SK-N-SH (cell line): ENCODE measurements around the gene CDH2. TPM values are rescaled to one million over a fixed set of nuclear protein-coding genes. Genes with fewer than 3 reads are reported as not detected.

Source experiments
- CTCF ChIA-PET: fragments of 300-600, 350-600 bp; formaldehyde crosslinking; extraction: SDS; loops from one replicate; lab custom pipeline; 2021; lab: Yijun Ruan, JAX
- POLR2A ChIA-PET: fragments of 350-600 bp; sonication (Branson Sonifier 250); formaldehyde crosslinking; extraction: SDS; loops from one replicate; lab custom pipeline; 2020; ENCODE audit warnings: antibody characterized with exemption, inconsistent platforms; lab: Yijun Ruan, JAX
- DNase-seq: peaks from one replicate; pipeline ENCODE4 v3.0.0; 2012
- H2AFZ ChIP-seq: fragments of 200-600 bp; sonication (generic); 2 replicates; pipeline ENCODE4 v1.8.1; 2016; ENCODE audit warnings: antibody characterized with exemption, mild to moderate bottlenecking, low read depth
- H3F3A ChIP-seq: fragments of 200-600 bp; sonication (generic); replicated peaks from 2 replicates; pipeline ENCODE3; 2016; ENCODE audit warnings: antibody characterized with exemption, mild to moderate bottlenecking; ENCODE audit not compliant: insufficient read depth
- H3K27ac ChIP-seq, 2 experiments: fragments of 200-500 bp in 1 of 2; fragments of 200-600 bp in 1 of 2; sonication (Bioruptor generic) in 1 of 2; sonication (generic), shearing (Covaris generic) in 1 of 2; 2 replicates each; pipeline versions ENCODE4 v1.5.1 to v1.6.1; 2014 to 2016; ENCODE audit warnings: low read depth in 2 of 2, inconsistent platforms in 1 of 2, low read length in 1 of 2, mild to moderate bottlenecking in 1 of 2, mixed read lengths in 1 of 2
- H3K27me3 ChIP-seq: fragments of 200-600 bp; sonication (generic), shearing (Covaris generic); 2 replicates; pipeline ENCODE4 v1.6.1; 2016; ENCODE audit warnings: mixed run types; ENCODE audit not compliant: insufficient read depth
- H3K36me3 ChIP-seq, 2 experiments: fragments of 200-500 bp in 1 of 2; fragments of 200-600 bp in 1 of 2; sonication (Bioruptor generic) in 1 of 2; sonication (generic) in 1 of 2; replicated peaks in 1 of 2; 2 replicates each; pipeline versions ENCODE3 to v1.5.1; 2014 to 2016; ENCODE audit warnings: low read length in 1 of 2, mild to moderate bottlenecking in 1 of 2; ENCODE audit not compliant: insufficient read depth in 2 of 2, control insufficient read depth in 1 of 2
- H3K4me1 ChIP-seq, 2 experiments: fragments of 200-500 bp in 1 of 2; fragments of 200-600 bp in 1 of 2; sonication (Bioruptor generic) in 1 of 2; sonication (generic), shearing (Covaris generic) in 1 of 2; 2 replicates each; pipeline versions ENCODE4 v1.5.1 to v1.6.1; 2014 to 2016; ENCODE audit warnings: low read depth in 1 of 2, low read length in 1 of 2, mixed run types in 1 of 2; ENCODE audit not compliant: insufficient read depth in 2 of 2, control insufficient read depth in 1 of 2
- H3K4me2 ChIP-seq: fragments of 200-600 bp; sonication (generic), shearing (Covaris generic); 2 replicates; pipeline ENCODE4 v1.6.1; 2017; ENCODE audit warnings: mixed run types
- H3K4me3 ChIP-seq, 2 experiments: fragments of 200-500 bp in 1 of 2; fragments of 200-600 bp in 1 of 2; sonication (Bioruptor generic) in 1 of 2; sonication (generic), shearing (Covaris generic) in 1 of 2; 2 replicates each; pipeline versions ENCODE4 v1.5.1 to v1.8.1; 2014 to 2016; ENCODE audit warnings: low read depth in 2 of 2, inconsistent platforms in 1 of 2, low read length in 1 of 2, mild to moderate bottlenecking in 1 of 2, mixed read lengths in 1 of 2, moderate library complexity in 1 of 2
- H3K79me2 ChIP-seq: fragments of 200-600 bp; sonication (generic); 2 replicates; pipeline ENCODE4 v1.8.1; 2017; ENCODE audit warnings: mild to moderate bottlenecking; ENCODE audit not compliant: insufficient read depth
- H3K9ac ChIP-seq: fragments of 200-600 bp; sonication (generic); 2 replicates; pipeline ENCODE4 v1.6.1; 2017; ENCODE audit warnings: mixed run types
- H3K9me2 ChIP-seq: fragments of 200-600 bp; sonication (generic); 2 replicates; pipeline ENCODE4 v1.6.1; 2017; ENCODE audit warnings: mixed run types
- H3K9me3 ChIP-seq: fragments of 200-600 bp; sonication (generic); 2 replicates; pipeline ENCODE4 v1.6.1; 2017; ENCODE audit warnings: mixed run types, mild to moderate bottlenecking, moderate library complexity
- H4K20me1 ChIP-seq: fragments of 200-600 bp; sonication (generic); 2 replicates; pipeline ENCODE4 v1.6.1; 2017; ENCODE audit warnings: mild to moderate bottlenecking, mixed run types; ENCODE audit not compliant: insufficient read depth
- CHD2 ChIP-seq: fragments of 150-350 bp; IDR thresholded peaks from 2 replicates; pipeline ENCODE4 v1.6.1; 2018; ENCODE audit warnings: low read length; ENCODE audit not compliant: partially characterized antibody
- EP300 ChIP-seq, 2 experiments: IDR thresholded peaks; 2 replicates each; pipeline versions ENCODE4 v1.4.0 to v1.6.1; 2012; ENCODE audit warnings: borderline replicate concordance in 1 of 2, low read depth in 1 of 2, low read length in 1 of 2
- EZH2phosphoT487 ChIP-seq: fragments of 200-600 bp; sonication (generic); IDR thresholded peaks from 2 replicates; pipeline ENCODE4 v1.6.1; 2017; ENCODE audit warnings: low read depth, mixed run types, mild to moderate bottlenecking, antibody characterized with exemption, moderate library complexity, borderline replicate concordance
- FOSL2 ChIP-seq: IDR thresholded peaks from 2 replicates; pipeline ENCODE4 v1.4.0; 2012; ENCODE audit warnings: low read depth, mild to moderate bottlenecking, moderate library complexity, borderline replicate concordance
- FOXJ3 ChIP-seq: sonication (generic); formaldehyde crosslinking; IDR thresholded peaks from 2 replicates; pipeline ENCODE4 v1.5.1; 2020; ENCODE audit warnings: mild to moderate bottlenecking, missing genetic modification reagents
- FOXM1 ChIP-seq: IDR thresholded peaks from 2 replicates; pipeline ENCODE4 v1.4.0; 2012; ENCODE audit warnings: low read depth, mild to moderate bottlenecking
- GATA2 ChIP-seq: sonication (generic); formaldehyde crosslinking; IDR thresholded peaks from 2 replicates; pipeline ENCODE4 v1.5.0; 2020; ENCODE audit warnings: mild to moderate bottlenecking, missing genetic modification reagents
- JUND ChIP-seq: IDR thresholded peaks from 2 replicates; pipeline ENCODE4 v1.4.0; 2012
- MXI1 ChIP-seq: IDR thresholded peaks from 2 replicates; pipeline ENCODE4 v1.6.1; 2012; ENCODE audit warnings: mild to moderate bottlenecking, low read depth, low read length, improper control_type of control experiment
- NFIC ChIP-seq: IDR thresholded peaks from 2 replicates; pipeline ENCODE4 v1.4.0; 2012; ENCODE audit warnings: borderline replicate concordance
- NRF1 ChIP-seq: IDR thresholded peaks from 2 replicates; pipeline ENCODE4 v1.6.1; 2012; ENCODE audit warnings: low read depth, mild to moderate bottlenecking, low read length
- POLR2AphosphoS5 ChIP-seq: IDR thresholded peaks from 2 replicates; pipeline ENCODE4 v1.6.1; 2012; ENCODE audit warnings: low read depth, low read length
- RAD21 ChIP-seq: IDR thresholded peaks from 2 replicates; pipeline ENCODE4 v1.6.1; 2012; ENCODE audit warnings: mild to moderate bottlenecking, low read length
- RFX5 ChIP-seq: IDR thresholded peaks from 2 replicates; pipeline ENCODE4 v1.6.1; 2012; ENCODE audit warnings: mild to moderate bottlenecking, improper control_type of control experiment, low read length
- RXRA ChIP-seq: IDR thresholded peaks from 2 replicates; pipeline ENCODE4 v1.4.0; 2012; ENCODE audit warnings: low read depth, mild to moderate bottlenecking, borderline replicate concordance
- TAF1 ChIP-seq: IDR thresholded peaks from 2 replicates; pipeline ENCODE4 v1.6.1; 2012; ENCODE audit warnings: low read depth, mild to moderate bottlenecking, low read length, moderate library complexity, borderline replicate concordance
- TCF12 ChIP-seq: IDR thresholded peaks from 2 replicates; pipeline ENCODE4 v1.4.0; 2012
- WGBS: methylation state at CpG from one replicate; pipeline ENCODE4 v1.1.6; 2017; ENCODE audit warnings: low lambda C conversion rate; 5-methylcytosine and 5-hydroxymethylcytosine counted together
- polyA plus RNA-seq, 3 experiments: library from polyadenylated mRNA; depleted of rRNA; stranded (reverse); fragments of >200 nt; gene quantifications; 2 replicates each; pipeline ENCODE4 v1.2.3, GENCODE V29; 2012
- TF ChIP-seq, protein P1 (sequence below): IDR thresholded peaks from 2 replicates; pipeline ENCODE4 v1.6.1; 2012; ENCODE audit warnings: mild to moderate bottlenecking, low read depth, low read length, moderate library complexity
- TF ChIP-seq, protein P2 (sequence below): fragments of 150-350 bp; IDR thresholded peaks from 2 replicates; pipeline ENCODE4 v1.6.1; 2016; ENCODE audit warnings: mild to moderate bottlenecking, low read depth, low read length

Gene CDH2
- polyA plus RNA-seq, 1 of the 3 experiments (the other 2 are of a cell fraction): 146 TPM

GRCh38 chr18:28063926-28064325 is 113.0 kb downstream of the CDH2 start:
- peaks cover 58% of the 10 kb centered on the region for H3F3A ChIP-seq
- WGBS: 69% methylated on average over 2 of the region's 2 CpGs
- H3K79me2 ChIP-seq: peaks cover 95% of the 10 kb centered on the region
- no peak for DNase-seq
- ChIA-PET POLR2A (no interaction called here), CTCF (no interaction called here)
- H3K4me3 ChIP-seq: no peak overlapping the region
- H2AFZ ChIP-seq: no peak overlapping the region
- peak overlapping the region; percentile 56 to 98; a peak in 3 of 4 replicates for H3K27ac ChIP-seq
- H3K4me2 ChIP-seq: peak overlapping the region; percentile 72
- H3K36me3 ChIP-seq: peaks cover 0 to 22% of the 10 kb centered on the region in 2 experiments
- H4K20me1 ChIP-seq: no peaks in the 10 kb centered on the region; the same call in 1 of the 2 replicates
- no peak for TF ChIP-seq NFIC
- TF ChIP-seq EP300 (IDR thresholded peaks at IDR 0.05; ENCODE audit: borderline replicate concordance in 1 of 2, low read depth in 1 of 2, low read length in 1 of 2): no peak
- TF ChIP-seq MXI1: no peak
- TF ChIP-seq, protein P1, sequence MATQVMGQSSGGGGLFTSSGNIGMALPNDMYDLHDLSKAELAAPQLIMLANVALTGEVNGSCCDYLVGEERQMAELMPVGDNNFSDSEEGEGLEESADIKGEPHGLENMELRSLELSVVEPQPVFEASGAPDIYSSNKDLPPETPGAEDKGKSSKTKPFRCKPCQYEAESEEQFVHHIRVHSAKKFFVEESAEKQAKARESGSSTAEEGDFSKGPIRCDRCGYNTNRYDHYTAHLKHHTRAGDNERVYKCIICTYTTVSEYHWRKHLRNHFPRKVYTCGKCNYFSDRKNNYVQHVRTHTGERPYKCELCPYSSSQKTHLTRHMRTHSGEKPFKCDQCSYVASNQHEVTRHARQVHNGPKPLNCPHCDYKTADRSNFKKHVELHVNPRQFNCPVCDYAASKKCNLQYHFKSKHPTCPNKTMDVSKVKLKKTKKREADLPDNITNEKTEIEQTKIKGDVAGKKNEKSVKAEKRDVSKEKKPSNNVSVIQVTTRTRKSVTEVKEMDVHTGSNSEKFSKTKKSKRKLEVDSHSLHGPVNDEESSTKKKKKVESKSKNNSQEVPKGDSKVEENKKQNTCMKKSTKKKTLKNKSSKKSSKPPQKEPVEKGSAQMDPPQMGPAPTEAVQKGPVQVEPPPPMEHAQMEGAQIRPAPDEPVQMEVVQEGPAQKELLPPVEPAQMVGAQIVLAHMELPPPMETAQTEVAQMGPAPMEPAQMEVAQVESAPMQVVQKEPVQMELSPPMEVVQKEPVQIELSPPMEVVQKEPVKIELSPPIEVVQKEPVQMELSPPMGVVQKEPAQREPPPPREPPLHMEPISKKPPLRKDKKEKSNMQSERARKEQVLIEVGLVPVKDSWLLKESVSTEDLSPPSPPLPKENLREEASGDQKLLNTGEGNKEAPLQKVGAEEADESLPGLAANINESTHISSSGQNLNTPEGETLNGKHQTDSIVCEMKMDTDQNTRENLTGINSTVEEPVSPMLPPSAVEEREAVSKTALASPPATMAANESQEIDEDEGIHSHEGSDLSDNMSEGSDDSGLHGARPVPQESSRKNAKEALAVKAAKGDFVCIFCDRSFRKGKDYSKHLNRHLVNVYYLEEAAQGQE: no peak
- TF ChIP-seq JUND: no peak
- TF ChIP-seq, all 33 proteins: peak for 0
- H3K9ac ChIP-seq: peak overlapping the region; percentile 70; the same call in 1 of the 2 replicates
- H3K9me2 ChIP-seq: no peaks in the 10 kb centered on the region
- no peaks in the 10 kb centered on the region for H3K9me3 ChIP-seq
- no peaks in the 10 kb centered on the region for H3K27me3 ChIP-seq
- H3K4me1 ChIP-seq: peaks cover 0 to 48% of the 10 kb centered on the region in 2 experiments

GRCh38 chr18:28063271-28063761 is 113.6 kb downstream of the CDH2 start:
- ChIA-PET CTCF (no interaction called here), POLR2A (no interaction called here)
- peak overlapping the region; percentile 70; the same call in 1 of the 2 replicates for H3K9ac ChIP-seq
- peak overlapping the region; percentile 72 for H3K4me2 ChIP-seq
- DNase-seq: no peak
- H3K79me2 ChIP-seq: peaks cover 95% of the 10 kb centered on the region
- H4K20me1 ChIP-seq: no peaks in the 10 kb centered on the region; the same call in 1 of the 2 replicates
- H3F3A ChIP-seq: peaks cover 52% of the 10 kb centered on the region
- no peaks in the 10 kb centered on the region for H3K9me3 ChIP-seq
- no peak overlapping the region for H2AFZ ChIP-seq
- peaks cover 0 to 48% of the 10 kb centered on the region in 2 experiments for H3K4me1 ChIP-seq
- no peak overlapping the region for H3K4me3 ChIP-seq
- peaks cover 0 to 28% of the 10 kb centered on the region in 2 experiments for H3K36me3 ChIP-seq
- no peaks in the 10 kb centered on the region for H3K27me3 ChIP-seq
- 55% methylated on average over 2 of the region's 2 CpGs for WGBS
- H3K27ac ChIP-seq: peak overlapping the region; percentile 56 to 98; a peak in 3 of 4 replicates
- H3K9me2 ChIP-seq: no peaks in the 10 kb centered on the region
- no peak for TF ChIP-seq POLR2AphosphoS5
- TF ChIP-seq TAF1: no peak
- no peak for TF ChIP-seq CHD2
- TF ChIP-seq FOXM1: no peak
- no peak for TF ChIP-seq RXRA
- TF ChIP-seq, protein P1: no peak
- no peak for TF ChIP-seq FOXJ3 (CRISPR knock-in tag)
- no peak for TF ChIP-seq GATA2
- no peak for TF ChIP-seq EZH2phosphoT487
- TF ChIP-seq RAD21: no peak
- no peak for TF ChIP-seq NRF1
- TF ChIP-seq EP300 (IDR thresholded peaks at IDR 0.05; ENCODE audit: borderline replicate concordance in 1 of 2, low read depth in 1 of 2, low read length in 1 of 2): no peak
- no peak for TF ChIP-seq FOSL2
- TF ChIP-seq TCF12: no peak; the same call in 1 of the 2 replicates
- TF ChIP-seq MXI1: no peak
- no peak for TF ChIP-seq RFX5
- TF ChIP-seq, protein P2, sequence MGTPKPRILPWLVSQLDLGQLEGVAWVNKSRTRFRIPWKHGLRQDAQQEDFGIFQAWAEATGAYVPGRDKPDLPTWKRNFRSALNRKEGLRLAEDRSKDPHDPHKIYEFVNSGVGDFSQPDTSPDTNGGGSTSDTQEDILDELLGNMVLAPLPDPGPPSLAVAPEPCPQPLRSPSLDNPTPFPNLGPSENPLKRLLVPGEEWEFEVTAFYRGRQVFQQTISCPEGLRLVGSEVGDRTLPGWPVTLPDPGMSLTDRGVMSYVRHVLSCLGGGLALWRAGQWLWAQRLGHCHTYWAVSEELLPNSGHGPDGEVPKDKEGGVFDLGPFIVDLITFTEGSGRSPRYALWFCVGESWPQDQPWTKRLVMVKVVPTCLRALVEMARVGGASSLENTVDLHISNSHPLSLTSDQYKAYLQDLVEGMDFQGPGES: no peak
